Right forelimb (tissue), 1 donor: Measurements from ENCODE around the gene ARFRP1.
A peak's percentile ranks its signal among the peaks of the same experiment; 100 is the strongest.
"Not testable (repeated sequence)": the region's sequence is repeated elsewhere in the genome, so short reads cannot be mapped to it uniquely, and the experiment has no call there.

Experiments
- DNase-seq: peaks from one replicate; pipeline ENCODE4 v3.0.0-alpha.2; 2018

Gene ARFRP1

DNA sequence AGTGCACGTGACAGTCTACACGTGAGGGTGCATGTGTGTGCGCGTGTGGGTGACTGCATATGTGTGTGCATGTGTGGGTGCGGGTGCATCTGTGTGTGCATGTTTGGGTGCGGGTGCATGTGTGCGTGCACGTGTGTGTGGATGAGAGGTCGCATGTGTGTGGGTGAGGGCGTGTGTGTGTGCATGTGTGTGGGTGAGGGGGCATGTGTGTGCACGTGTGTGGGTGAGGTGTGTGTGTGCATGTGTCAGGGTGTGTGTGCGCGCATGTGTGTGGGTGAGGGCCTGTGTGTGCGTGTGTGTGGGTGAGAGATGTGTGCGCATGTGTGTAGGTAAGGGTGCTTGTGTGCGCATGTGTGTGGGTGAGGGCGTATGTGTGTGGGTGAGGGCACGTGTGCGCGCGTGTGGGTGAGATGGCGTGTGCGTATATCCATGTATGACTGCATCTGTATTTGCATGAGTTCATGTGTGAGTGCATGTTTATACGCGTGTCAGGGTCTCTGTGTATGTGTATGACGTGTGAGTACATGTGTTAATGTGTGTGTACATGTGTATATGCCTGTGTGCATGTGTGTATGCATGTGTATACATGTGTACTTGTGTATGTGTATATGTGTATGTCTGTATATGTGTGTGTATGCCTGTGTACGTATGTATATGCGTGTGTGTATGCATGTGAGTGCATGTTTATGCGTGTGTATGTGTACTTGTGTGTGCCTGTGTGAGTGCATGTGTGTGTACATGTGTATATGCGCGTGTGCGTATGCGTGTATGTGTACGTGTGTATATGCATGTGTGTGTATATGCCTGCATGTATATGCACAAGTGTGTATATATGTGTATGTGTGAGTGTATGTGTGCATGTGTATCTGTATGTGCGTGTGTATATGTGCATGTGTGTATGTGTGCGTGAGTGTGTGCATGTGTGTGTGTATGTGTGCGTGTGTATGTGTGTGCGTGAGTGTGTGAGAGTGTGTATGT lies 24.6 kb upstream of the ARFRP1 start:
- no peak for DNase-seq

DNA sequence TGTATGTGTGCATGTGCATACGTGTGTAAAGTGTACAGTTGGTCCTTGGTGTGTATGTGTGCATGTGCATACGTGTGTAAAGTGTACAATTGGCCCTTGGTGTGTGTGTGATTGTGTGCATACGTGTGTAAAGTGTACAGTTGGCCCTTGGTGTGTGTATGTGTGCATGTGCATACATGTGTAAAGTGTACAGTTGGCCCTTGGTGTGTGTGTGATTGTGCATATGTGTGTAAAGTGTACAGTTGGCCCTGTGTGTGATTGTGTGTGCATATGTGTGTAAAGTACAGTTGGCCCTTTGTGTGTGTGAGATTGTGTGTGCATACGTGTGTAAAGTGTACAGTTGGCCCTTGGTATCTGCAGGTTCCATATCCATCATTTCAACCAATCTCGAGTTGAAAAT lies 23.6 kb upstream of the ARFRP1 start:
- DNase-seq: no peak

DNA sequence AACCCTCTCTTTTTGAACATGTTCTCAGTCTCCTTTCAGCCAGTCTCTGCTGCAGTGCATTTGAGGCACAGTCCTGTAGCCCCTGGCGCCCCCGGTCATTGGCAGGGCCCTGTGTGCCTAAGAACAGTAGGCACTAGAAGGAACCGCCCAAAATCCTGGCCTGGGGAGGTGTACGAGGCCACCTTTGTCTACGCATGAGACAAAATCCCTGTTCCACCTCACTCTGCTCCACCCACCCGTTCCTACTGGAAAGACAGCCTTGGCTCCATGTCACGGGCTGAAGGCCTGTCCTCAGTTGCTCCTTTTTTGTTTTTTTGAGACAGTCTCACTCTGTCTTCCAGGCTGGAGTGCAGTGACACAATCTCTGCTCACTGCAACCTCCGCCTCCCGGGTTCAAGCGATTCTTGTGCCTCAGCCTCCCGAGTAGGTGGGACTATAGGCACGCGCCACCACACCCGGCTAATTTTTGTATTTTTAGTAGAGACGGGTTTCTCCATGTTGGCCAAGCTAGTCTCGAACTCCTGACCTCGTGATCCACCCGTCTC lies 22.5 kb upstream of the ARFRP1 start:
- not testable (repeated sequence) for DNase-seq

DNA sequence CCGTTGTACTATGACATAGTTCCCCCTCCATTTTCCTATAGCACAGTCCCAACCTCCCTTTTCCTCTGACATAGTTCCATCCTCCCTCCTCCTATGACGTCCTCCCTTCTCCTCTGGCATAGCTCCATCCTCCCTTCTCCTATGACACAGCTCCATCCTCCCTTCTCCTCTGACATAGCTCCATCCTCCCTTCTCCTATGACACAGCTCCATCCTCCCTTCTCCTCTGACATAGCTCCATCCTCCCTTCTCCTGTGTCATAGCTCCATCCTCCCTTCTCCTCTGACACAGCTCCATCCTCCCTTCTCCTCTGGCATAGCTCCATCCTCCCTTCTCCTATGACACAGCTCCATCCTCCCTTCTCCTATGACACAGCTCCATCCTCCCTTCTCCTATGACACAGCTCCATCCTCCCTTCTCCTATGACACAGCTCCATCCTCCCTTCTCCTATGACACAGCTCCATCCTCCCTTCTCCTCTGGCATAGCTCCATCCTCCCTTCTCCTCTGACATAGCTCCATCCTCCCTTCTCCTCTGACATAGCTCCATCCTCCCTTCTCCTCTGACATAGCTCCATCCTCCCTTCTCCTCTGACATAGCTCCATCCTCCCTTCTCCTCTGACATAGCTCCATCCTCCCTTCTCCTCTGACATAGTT lies 15.3 kb upstream of the ARFRP1 start:
- not testable (repeated sequence) for DNase-seq

DNA sequence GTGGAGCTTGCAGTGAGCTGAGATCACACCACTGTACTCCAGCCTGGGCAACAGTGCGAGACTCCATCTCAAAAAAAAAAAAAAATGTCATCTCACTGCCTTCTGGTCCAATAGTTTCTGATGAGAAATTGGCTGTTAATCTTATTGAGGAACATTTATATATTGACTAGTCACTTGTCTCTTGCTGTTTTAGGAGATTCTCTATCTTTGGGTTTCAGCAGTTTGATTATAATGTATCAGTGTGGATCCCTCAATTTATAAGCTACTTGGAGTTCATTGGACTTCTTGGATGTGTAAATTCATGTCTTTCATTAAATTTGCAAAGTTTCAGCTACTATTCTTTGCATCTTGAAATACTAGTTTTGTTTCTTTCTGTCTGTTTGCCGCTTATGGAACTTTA lies 11.2 kb upstream of the ARFRP1 start:
- DNase-seq: no peak

DNA sequence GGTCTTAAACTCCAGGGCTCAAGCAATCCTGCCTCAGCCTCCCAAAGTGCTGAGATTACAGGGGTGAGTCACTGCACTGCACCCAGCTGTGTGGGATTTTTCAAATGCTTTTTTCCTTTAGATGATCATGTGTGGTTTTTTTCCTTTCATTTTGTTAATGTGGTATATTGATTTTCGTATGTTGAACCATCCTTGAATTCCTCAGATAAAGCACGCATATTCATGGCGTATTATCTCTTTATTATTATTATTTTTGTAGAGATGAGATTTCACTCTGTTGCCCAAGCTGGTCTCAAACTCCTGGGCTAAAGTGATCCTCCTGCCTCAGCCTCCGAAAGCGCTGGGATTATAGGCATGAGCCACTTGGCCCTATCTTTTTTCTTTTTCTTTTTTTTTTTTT lies 7.1 kb upstream of the ARFRP1 start:
- DNase-seq: no peak

DNA sequence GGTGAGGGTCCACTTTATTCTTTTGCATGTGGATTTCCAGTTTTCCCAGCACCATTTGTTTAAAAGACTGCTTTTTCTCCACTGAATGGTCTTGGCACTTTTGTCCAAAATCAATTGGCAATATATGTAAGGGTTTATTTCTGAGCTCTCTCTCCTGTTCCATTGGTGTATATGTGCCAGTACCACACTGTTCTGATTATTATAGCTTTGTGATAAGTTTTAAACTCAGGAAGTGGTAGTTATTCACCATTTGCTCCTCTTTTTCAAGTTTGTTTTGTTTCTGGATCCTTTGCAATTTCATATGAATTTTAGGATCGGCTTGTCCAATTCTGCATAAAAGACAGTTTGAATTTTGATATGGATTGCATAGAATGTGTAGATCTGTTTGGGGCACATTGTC lies 4.4 kb upstream of the ARFRP1 start:
- DNase-seq: no peak

DNA sequence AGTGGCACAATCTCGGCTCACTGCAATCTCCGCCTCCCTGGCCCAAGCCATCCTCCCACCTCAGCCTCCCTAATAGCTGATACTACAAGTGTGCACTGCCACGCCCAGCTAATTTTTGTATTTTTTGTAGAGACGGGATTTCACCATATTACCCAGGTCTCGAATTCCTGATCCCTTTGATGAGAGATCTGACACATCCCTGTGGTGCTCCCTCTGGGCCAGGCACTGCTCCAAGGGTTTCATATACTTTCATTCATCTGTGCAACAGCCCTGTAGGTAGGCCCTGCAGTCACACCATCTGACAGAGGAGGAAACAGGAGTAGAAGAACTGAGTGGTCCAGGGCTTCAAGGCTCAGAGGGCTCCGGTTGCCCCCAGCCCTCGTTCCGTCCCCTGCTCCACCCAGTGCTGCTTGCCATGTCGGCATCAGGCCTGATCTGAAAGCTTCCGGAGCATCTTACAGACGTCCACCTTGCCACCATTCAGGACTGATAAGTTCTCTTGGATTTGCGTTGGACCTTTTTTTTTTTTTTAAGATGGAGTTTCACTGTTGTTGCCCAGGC lies 3.4 kb upstream of the ARFRP1 start:
- no peak for DNase-seq

DNA sequence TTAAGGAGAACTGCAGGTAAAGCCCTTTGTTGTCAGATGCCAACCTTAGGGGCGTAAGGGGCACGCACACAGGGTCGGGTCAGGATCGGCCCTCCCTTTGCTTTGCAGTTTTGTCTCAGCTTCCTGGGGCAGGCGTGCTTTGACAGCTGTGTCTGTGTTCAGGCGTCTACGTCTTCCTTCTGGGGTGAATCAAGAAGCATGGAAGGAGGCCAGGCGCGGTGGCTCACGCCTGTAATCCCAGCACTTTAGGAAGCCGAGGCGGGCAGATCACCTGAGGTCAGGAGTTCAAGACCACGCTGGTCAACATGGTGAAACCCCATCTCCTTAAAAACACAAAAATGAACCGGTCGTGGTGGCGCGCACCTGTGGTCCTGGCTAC lies 1.4 kb upstream of the ARFRP1 start:
- DNase-seq: no peak

DNA sequence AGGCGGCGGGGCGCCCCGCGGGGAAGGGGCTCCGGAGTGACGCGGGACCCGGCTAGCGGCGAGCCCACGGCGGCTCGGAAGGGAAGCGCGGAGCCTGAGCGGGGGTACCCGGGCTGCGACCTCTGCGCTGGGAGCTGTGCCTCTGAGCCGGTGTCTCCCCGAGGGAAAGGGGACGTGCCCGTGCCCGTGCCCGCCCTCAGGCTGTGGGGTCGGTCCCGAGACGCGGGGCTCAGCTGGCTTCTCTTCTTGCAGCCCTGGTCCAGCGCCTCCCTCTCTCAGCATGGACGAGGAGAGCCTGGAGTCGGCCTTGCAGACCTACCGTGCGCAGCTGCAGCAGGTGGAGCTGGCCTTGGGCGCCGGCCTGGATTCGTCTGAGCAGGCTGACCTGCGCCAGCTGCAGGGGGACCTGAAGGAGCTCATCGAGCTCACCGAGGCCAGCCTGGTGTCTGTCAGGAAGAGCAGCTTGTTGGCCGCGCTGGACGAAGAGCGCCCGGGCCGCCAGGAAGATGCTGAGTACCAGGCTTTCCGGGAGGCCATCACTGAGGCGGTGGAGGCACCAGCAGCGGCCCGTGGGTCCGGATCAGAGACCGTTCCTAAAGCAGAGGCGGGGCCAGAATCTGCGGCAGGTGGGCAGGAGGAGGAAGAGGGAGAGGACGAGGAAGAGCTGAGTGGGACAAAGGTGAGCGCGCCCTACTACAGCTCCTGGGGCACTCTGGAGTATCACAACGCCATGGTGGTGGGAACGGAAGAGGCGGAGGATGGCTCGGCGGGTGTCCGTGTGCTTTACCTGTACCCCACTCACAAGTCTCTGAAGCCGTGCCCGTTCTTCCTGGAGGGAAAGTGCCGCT lies 749 bp upstream of the ARFRP1 start:
- no peak for DNase-seq

DNA sequence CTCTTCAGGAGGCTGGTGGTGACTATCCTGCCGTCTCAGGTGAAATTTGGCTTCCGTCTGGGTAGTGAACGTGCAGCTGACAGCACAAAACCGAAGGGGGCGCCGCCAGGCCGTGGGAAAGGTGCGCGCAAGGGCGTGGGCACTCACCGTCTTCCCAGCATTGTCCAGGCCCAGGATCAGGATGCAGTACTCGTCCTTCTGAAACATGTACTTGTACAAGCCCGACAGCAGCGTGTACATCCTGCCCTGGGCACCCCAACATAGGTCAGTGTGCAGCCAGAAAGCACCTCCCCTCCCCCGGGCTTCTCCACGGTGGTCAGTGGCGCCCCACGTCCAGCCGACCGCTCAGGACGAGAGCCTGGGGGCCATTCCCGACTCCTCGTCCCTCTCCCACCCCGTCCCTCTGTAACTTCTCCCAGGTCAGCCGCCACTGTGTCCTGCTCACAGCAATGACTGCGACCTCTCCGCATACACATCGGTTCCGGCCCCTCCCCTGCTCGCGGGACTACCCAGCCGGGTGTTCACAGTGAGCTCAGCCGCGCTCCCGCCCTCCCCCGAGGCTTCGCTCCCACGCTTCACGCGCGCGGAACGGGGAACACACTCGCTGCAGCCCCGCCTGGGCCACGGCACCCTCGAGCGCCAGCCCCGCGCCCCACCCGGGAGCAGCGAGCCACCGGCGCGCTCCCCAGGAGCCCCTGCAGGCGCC lies 771 bp downstream of the ARFRP1 start:
- peak; percentile 50 for DNase-seq

DNA sequence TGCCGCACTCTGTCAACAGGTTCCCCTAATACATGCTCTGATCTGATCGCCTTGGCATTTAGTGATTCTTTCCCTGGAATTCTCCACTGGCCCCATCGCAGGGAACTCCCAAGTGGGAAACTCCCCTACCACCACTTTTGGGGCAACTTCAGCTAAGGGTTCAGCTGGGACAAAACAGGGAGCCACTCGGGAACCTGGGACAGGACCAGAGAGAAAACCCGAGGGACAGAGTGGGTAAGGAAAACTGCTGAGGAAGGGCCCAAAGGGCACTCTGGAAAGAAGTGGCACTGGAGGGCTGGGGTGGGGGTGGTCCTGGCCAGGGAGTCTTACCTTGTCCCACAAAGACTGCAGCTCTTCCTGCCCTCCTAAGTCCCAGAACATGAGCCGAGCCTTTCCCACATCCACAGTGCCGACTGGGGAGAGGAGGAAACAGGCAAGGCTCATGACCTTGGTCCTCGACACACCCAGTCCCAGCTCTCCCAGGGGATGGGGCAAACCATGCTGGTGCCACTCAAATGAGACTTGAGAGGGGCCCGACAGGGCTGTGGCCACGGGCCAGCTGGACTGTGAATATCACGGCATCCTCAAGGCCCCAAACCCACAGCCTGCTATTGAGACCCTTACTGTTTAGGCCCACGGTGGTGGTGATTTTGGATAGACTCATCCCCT lies 1.6 kb downstream of the ARFRP1 start:
- DNase-seq: no peak

DNA sequence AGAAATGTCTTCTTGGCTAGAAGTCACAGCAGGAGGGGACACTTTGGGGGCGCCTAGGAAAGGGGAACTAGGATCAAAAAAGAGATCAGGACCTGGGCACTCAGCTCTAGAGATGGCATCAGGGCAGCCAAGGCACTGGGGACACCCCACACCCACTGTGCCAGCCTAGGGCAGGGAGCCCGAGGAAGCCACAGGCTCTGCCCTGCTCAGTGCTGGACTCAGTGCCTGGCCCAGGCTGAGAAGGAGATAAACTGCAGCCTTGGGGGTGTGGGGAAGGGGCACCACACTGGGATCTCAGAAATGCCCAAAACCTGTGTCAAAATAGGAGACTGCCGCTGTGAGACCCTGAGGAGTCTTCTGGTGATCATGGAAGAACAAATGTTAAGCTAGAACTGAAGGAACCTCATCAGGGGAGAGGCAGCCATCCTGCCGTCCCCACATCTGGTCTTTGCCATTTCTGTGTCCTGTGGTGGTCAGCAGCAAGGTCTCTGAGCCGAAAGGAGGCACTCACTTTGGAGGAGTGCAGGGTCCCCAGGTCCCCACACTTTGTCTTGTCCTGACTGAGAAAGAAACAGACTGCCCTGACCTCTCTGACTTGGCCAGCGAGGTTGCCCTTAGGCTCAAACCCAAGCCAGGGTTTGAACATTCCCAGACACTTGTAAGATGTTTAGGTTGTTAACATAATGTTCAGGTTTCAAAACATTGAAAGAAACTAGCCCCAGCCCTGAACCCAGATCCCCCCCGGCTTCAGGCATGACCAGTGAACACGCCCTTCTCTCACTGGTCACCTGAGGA lies 2.3 kb downstream of the ARFRP1 start:
- no peak for DNase-seq

DNA sequence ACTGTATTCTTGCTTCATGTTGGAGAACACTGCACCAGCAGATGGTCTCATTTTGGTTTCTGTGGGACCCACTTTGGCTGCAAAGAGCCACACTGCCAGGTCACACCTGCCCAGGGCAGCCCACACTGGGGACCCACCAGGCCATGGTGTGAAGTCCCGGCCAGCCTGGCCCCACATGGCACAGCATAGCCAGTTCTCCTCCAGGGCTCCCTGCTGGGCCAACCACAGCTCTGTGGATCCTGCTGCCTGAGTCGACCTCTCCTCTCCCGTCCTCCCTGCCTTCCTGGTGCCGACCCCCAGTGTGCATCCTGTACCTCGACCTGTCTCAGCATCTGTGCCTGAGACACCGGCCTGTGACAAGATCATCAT lies 3.0 kb downstream of the ARFRP1 start:
- DNase-seq: no peak

DNA sequence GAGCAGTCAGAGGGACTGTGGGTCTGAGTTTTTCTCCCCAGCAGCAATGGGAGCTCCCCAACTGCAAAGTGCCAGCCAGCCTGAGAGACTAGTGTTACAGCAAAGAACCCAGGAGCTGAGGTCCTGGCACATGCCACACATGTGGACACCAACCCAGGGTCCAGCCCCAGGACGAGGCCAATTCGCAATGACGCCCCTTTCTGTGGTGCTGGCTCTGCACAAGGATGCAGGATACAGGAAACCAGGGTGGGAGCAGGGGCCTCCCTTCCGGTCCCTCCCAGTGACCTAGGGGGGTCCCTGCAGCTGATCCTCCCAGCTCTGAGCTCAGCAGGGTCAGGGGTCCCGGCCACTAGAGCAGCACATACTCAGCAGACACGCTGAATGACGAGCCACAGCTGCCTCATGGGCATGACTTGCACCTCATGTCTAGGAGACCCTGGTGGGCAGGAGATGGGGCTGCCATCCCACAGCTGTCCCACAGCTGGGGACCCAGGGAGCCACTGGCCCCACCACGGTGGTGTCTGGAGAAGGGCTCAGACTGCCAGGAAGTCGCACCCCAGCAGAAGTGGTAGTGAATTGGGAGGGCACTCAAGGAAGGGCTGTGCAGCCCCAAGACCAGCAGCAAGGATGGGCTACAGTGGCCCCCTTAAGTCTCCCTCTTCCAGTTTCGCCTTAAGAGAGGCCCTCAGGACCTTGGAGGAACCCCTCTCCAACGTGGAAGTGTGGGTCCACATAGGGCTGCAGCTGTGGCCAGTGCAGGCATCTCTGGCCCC lies 3.6 kb downstream of the ARFRP1 start:
- no peak for DNase-seq

DNA sequence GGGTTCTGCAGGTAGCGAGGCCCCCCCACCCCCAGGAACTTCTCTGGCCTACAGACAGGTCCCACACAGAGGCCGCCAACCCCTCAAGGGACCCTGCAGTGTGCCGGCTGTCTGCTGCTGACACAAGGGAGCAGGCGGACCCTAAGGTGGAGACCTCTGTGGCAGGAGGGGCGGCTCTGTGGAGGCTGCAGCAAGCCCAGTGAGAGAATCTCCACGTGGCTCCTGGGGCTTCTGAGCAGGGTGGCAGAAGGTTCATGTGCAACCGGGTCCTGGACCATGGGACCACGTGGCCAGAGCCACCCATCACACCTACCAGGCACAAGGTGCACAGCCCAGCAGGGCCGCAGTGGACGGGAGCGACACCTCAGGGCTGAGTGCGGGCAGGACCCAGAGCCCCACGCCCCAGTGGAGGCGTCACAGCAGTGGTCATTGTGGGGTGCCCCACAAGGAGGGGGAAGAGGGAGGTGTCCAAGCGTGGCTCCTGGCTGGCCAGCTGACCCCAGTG lies 4.3 kb downstream of the ARFRP1 start:
- no peak for DNase-seq

DNA sequence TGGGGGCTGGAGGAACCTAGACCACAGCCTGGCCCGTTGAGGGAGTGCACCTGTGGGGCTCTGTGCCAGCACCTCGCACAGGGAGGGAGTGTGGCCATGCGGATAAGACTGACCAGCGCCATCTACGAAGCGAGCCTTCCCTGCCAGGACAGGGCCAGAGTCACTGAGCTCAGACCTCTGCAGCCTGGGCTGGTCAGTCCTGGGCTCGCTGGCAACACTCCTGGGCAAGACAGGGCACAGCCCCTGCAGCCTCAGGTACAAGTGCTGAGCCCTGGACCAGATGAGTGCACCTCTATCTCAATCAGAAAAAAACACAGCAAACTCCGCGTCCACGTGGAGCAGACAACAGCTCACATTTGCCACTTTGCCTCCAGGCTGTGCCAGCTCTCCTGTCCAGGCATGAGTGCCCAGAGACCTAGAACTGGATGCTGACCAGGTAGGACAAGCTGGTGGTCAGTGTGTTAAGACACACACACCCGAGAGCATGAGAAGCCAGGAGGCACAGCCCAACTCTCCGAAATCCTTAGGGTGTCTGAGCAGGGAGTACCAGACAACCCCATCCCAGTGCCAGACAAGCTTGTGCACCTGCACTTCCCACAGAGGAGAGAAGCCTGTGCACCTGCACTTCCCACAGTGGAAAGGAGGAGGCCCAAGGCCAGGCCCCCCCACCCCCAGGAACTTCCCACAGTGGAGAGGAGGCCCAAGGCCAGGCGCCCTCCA lies 4.9 kb downstream of the ARFRP1 start:
- no peak for DNase-seq

DNA sequence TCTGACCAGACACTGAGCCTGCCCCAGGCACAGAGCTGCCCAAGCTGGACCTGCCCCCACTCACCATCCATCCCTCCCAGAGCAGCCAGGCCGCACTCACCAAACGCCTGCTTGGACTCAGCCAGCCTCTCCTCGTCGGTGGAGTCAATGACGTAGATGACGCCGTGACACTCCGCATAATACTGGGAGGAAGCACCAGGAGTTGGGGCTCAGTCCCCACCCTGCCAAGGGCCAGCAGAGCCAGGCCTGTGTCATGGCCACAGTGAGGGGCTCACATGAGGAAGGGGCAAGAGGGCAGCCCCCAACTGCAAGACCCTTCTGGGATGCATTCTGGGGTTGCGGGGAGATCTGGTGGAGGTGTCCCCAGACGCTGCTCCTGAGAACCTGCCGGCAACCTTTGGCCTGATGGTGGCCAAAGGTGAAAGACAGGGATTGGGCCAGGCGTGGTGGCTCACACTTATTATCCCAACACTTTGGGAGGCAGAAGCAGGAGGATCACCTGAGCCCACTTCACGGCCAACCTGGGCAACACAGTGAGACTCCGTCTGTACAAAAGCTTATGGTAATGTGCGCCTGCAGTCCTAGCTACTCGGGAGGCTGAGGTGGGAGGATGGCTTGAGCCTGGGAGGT lies 5.6 kb downstream of the ARFRP1 start:
- DNase-seq: no peak
